H1 (cell line): Measurements from ENCODE around the gene HADHA. TPM values are rescaled to one million over a fixed set of nuclear protein-coding genes. Genes with fewer than 3 reads are reported as not detected.

ENCODE experiments used
- CTCF ChIA-PET: fragments of 300-600 bp; sonication (Branson Sonifier 250); formaldehyde crosslinking; loops from one replicate; lab custom pipeline; 2021; ENCODE audit not compliant: partially characterized antibody; lab: Charles Lee
- POLR2A ChIA-PET: fragments of 300-600 bp; sonication (Branson Sonifier 250); formaldehyde crosslinking; loops from one replicate; lab custom pipeline; 2021; ENCODE audit warnings: inconsistent platforms; ENCODE audit not compliant: partially characterized antibody; lab: Charles Lee
- DNase-seq, 2 experiments: peaks; one replicate each; pipeline versions ENCODE4 v3.0.0 to v3.0.0-alpha.2; 2010 to 2022; ENCODE audit warnings: low spot score in 2 of 2, low read depth in 1 of 2, mixed read lengths in 1 of 2
- FAIRE-seq: peaks from 2 replicates; lab custom pipeline; 2011; peaks lifted over from hg19 to GRCh38; lab: Jason Lieb, UNC
- H2AFZ ChIP-seq: 2 replicates; pipeline ENCODE4 v1.8.1; 2012; ENCODE audit warnings: low read length, inconsistent platforms
- H2AK5ac ChIP-seq: 2 replicates; pipeline ENCODE4 v1.6.1; 2013; ENCODE audit warnings: low read depth, low read length
- H2BK120ac ChIP-seq: replicated peaks from 2 replicates; pipeline ENCODE3; 2013; ENCODE audit warnings: low read depth, low read length, inconsistent platforms
- H2BK12ac ChIP-seq: 2 replicates; pipeline ENCODE4 v1.6.1; 2013; ENCODE audit warnings: low read depth, low read length
- H2BK15ac ChIP-seq: 2 replicates; pipeline ENCODE4 v1.6.1; 2013; ENCODE audit warnings: low read length
- H2BK20ac ChIP-seq: 2 replicates; pipeline ENCODE4 v1.6.1; 2013; ENCODE audit warnings: low read length
- H2BK5ac ChIP-seq: 2 replicates; pipeline ENCODE4 v1.6.1; 2013; ENCODE audit warnings: low read depth, low read length
- H3K14ac ChIP-seq: 2 replicates; pipeline ENCODE4 v1.6.1; 2013; ENCODE audit warnings: inconsistent platforms; ENCODE audit not compliant: insufficient read length
- H3K18ac ChIP-seq: 2 replicates; pipeline ENCODE4 v1.6.1; 2013; ENCODE audit warnings: low read length; ENCODE audit errors: extremely low read depth
- H3K23ac ChIP-seq: 2 replicates; pipeline ENCODE4 v1.6.1; 2013; ENCODE audit warnings: inconsistent platforms; ENCODE audit not compliant: insufficient read length
- H3K23me2 ChIP-seq: 2 replicates; pipeline ENCODE4 v1.6.1; 2013; ENCODE audit warnings: low read depth, low read length
- H3K27ac ChIP-seq: 2 replicates; pipeline ENCODE4 v1.6.1; 2011; ENCODE audit warnings: low read depth, low read length, inconsistent platforms
- H3K27me3 ChIP-seq, 4 experiments: replicated peaks in 1 of 4; 1 replicate in 1 of 4; 2 replicates in 3 of 4; pipeline versions ENCODE4 v1.6.1 to v1.8.1; 2011 to 2013; ENCODE audit warnings: low read length in 3 of 4, mild to moderate bottlenecking in 3 of 4, inconsistent platforms in 2 of 4, mixed read lengths in 2 of 4, moderate library complexity in 1 of 4; ENCODE audit not compliant: control insufficient read depth in 3 of 4, insufficient read depth in 3 of 4; ENCODE audit errors: extremely low read depth in 1 of 4
- H3K36me3 ChIP-seq, 4 experiments: 2 replicates each; pipeline versions ENCODE4 v1.6.1 to v1.8.1; 2011 to 2013; ENCODE audit warnings: mild to moderate bottlenecking in 4 of 4, low read length in 3 of 4, moderate library complexity in 2 of 4, control low read depth in 1 of 4, inconsistent platforms in 1 of 4; ENCODE audit not compliant: insufficient read depth in 4 of 4, control insufficient read depth in 2 of 4
- H3K4ac ChIP-seq: replicated peaks from 2 replicates; pipeline ENCODE3; 2013; ENCODE audit warnings: low read length, low read depth, mixed read lengths, inconsistent platforms; ENCODE audit not compliant: insufficient read length
- H3K4me1 ChIP-seq, 4 experiments: replicated peaks in 1 of 4; 1 replicate in 1 of 4; 2 replicates in 3 of 4; pipeline versions ENCODE4 v1.6.1 to v1.8.1; 2011 to 2013; ENCODE audit warnings: low read length in 3 of 4, inconsistent platforms in 2 of 4, mixed read lengths in 1 of 4; ENCODE audit not compliant: insufficient read depth in 4 of 4, control insufficient read depth in 3 of 4
- H3K4me2 ChIP-seq, 2 experiments: 2 replicates each; pipeline versions ENCODE4 v1.6.1 to v1.8.1; 2011 to 2013; ENCODE audit warnings: low read depth in 2 of 2, low read length in 2 of 2, control low read depth in 1 of 2, inconsistent platforms in 1 of 2, mild to moderate bottlenecking in 1 of 2; ENCODE audit not compliant: insufficient read depth in 1 of 2
- H3K4me3 ChIP-seq, 4 experiments: fragments of 200-600, 300-600 bp in 1 of 4; sonication (generic), shearing (Covaris generic), sonication (Bioruptor Twin) in 1 of 4; 2 replicates each; pipeline versions ENCODE4 v1.5.1 to v1.8.1; 2011 to 2016; ENCODE audit warnings: low read length in 4 of 4, low read depth in 3 of 4, control low read depth in 2 of 4, inconsistent platforms in 2 of 4, mild to moderate bottlenecking in 2 of 4, mixed read lengths in 1 of 4, moderate library complexity in 1 of 4; ENCODE audit not compliant: insufficient read depth in 2 of 4; ENCODE audit errors: extremely low read depth in 1 of 4
- H3K56ac ChIP-seq: replicated peaks from 2 replicates; pipeline ENCODE3; 2013; ENCODE audit warnings: low read depth, mild to moderate bottlenecking, mixed read lengths, low read length, inconsistent platforms; ENCODE audit not compliant: insufficient read length
- H3K79me1 ChIP-seq: 2 replicates; pipeline ENCODE4 v1.6.1; 2013; ENCODE audit warnings: low read depth, low read length, control low read depth
- H3K79me2 ChIP-seq, 2 experiments: 2 replicates each; pipeline versions ENCODE4 v1.6.1 to v1.8.1; 2012 to 2013; ENCODE audit warnings: low read length in 2 of 2, mild to moderate bottlenecking in 2 of 2, inconsistent platforms in 1 of 2; ENCODE audit not compliant: insufficient read depth in 2 of 2, control insufficient read depth in 1 of 2
- H3K9ac ChIP-seq, 4 experiments: replicated peaks in 1 of 4; 1 replicate in 1 of 4; 2 replicates in 3 of 4; pipeline versions ENCODE4 v1.6.1 to v1.8.1; 2011 to 2013; ENCODE audit warnings: low read depth in 3 of 4, low read length in 3 of 4, control low read depth in 2 of 4, mild to moderate bottlenecking in 2 of 4, moderate library complexity in 2 of 4, inconsistent platforms in 1 of 4; ENCODE audit errors: extremely low read depth in 1 of 4
- H3K9me3 ChIP-seq, 2 experiments: 2 replicates each; pipeline versions ENCODE4 v1.6.1 to v1.8.1; 2012 to 2013; ENCODE audit warnings: mild to moderate bottlenecking in 2 of 2, moderate library complexity in 2 of 2, control low read depth in 1 of 2, inconsistent platforms in 1 of 2, low read depth in 1 of 2, low read length in 1 of 2, mixed read lengths in 1 of 2; ENCODE audit not compliant: insufficient read depth in 2 of 2
- H4K20me1 ChIP-seq, 2 experiments: replicated peaks in 1 of 2; 2 replicates each; pipeline versions ENCODE3 to v1.8.1; 2011 to 2013; ENCODE audit warnings: inconsistent platforms in 2 of 2, low read length in 2 of 2, mild to moderate bottlenecking in 1 of 2; ENCODE audit not compliant: insufficient read depth in 2 of 2, control insufficient read depth in 1 of 2
- H4K5ac ChIP-seq: 2 replicates; pipeline ENCODE4 v1.6.1; 2013; ENCODE audit warnings: low read length, low read depth, mixed read lengths, inconsistent platforms; ENCODE audit not compliant: insufficient read length
- H4K8ac ChIP-seq: 2 replicates; pipeline ENCODE4 v1.8.0; 2013; ENCODE audit warnings: mild to moderate bottlenecking, moderate library complexity, low read length, inconsistent platforms; ENCODE audit not compliant: insufficient read depth; ENCODE audit errors: extremely low read depth
- H4K91ac ChIP-seq: replicated peaks from 2 replicates; pipeline ENCODE3; 2013; ENCODE audit warnings: low read length, mixed read lengths, inconsistent platforms; ENCODE audit not compliant: insufficient read length
- ASH2L ChIP-seq: fragments of 200-600, 300-600 bp; sonication (generic); IDR thresholded peaks from one replicate; pipeline ENCODE4 v1.7.1; 2017; ENCODE audit warnings: low read length
- CHD1 ChIP-seq: IDR thresholded peaks from 2 replicates; pipeline ENCODE4 v1.6.1; 2012; ENCODE audit warnings: low read depth, low read length, improper control_type of control experiment
- EZH2 ChIP-seq: fragments of 200-600 bp; sonication (generic); IDR thresholded peaks from 2 replicates; pipeline ENCODE4 v1.7.1; 2012; ENCODE audit warnings: low read depth, mild to moderate bottlenecking, moderate library complexity, low read length, inconsistent platforms; ENCODE audit not compliant: severe bottlenecking
- FOSL1 ChIP-seq: IDR thresholded peaks from 2 replicates; pipeline ENCODE4 v1.6.1; 2011; ENCODE audit warnings: mild to moderate bottlenecking, low read depth, low read length, moderate library complexity; ENCODE audit not compliant: insufficient read depth
- KDM1A ChIP-seq: fragments of 200-600, 300-600 bp; sonication (generic); IDR thresholded peaks from 2 replicates; pipeline ENCODE4 v1.7.1; 2016; ENCODE audit warnings: mild to moderate bottlenecking, low read length, borderline replicate concordance
- NANOG ChIP-seq: IDR thresholded peaks from 2 replicates; pipeline ENCODE4 v1.6.1; 2011; ENCODE audit warnings: low read length, low read depth, mild to moderate bottlenecking, inconsistent platforms; ENCODE audit not compliant: insufficient read depth, poor library complexity, severe bottlenecking
- POU5F1 ChIP-seq: IDR thresholded peaks from 2 replicates; pipeline ENCODE4 v1.6.1; 2011; ENCODE audit warnings: low read depth, mild to moderate bottlenecking, low read length, moderate library complexity
- RAD21 ChIP-seq, 2 experiments: IDR thresholded peaks in 1 of 2; conservative IDR thresholded peaks in 1 of 2; 2 replicates each; pipeline ENCODE4 v1.6.1; 2011; ENCODE audit warnings: low read depth in 2 of 2, low read length in 2 of 2, improper control_type of control experiment in 1 of 2, inconsistent platforms in 1 of 2, mild to moderate bottlenecking in 1 of 2, moderate library complexity in 1 of 2
- SIX5 ChIP-seq: IDR thresholded peaks from 2 replicates; pipeline ENCODE4 v1.6.1; 2011; ENCODE audit warnings: mild to moderate bottlenecking, low read depth, low read length
- SRF ChIP-seq: IDR thresholded peaks from 2 replicates; pipeline ENCODE4 v1.6.1; 2011; ENCODE audit warnings: mild to moderate bottlenecking, low read depth, low read length, moderate library complexity
- WGBS, 2 experiments: shearing (Covaris generic) in 1 of 2; methylation state at CpG; one replicate each; pipeline versions ENCODE4 v1.1.6 to v1.1.7; 2013 to 2015; ENCODE audit warnings: low lambda C conversion rate in 2 of 2, mixed read lengths in 2 of 2, inconsistent platforms in 1 of 2, low coverage in 1 of 2, missing lambda C conversion rate in 1 of 2; ENCODE audit not compliant: insufficient replicate concordance in 2 of 2, insufficient coverage in 1 of 2, insufficient read length in 1 of 2; ENCODE audit errors: extremely low coverage in 1 of 2, missing lambda C conversion rate in 1 of 2; 5-methylcytosine and 5-hydroxymethylcytosine counted together
- polyA plus RNA-seq, 7 experiments: library from polyadenylated mRNA; depleted of rRNA in 3 of 7; stranded (reverse) in 5 of 7; unstranded in 2 of 7; fragments of >200 nt in 5 of 7; fragments of 200-250 nt in 2 of 7; gene quantifications; 1 replicate in 5 of 7; 2 replicates in 1 of 7; 4 replicates in 1 of 7; pipeline versions ENCODE4 v1.2.1 to v1.2.3, GENCODE V29; 2011 to 2013; ENCODE audit warnings: missing spikeins in 2 of 7, mixed read lengths in 2 of 7
- total RNA-seq: library from RNA; stranded (reverse); fragmentation: NEBNext Ultra II Directional; extraction: Animal tissue kit (Norgen Biotek cat#: 25700); gene quantifications from 2 replicates; pipeline ENCODE4 v1.2.1, GENCODE V29; 2021
- TF ChIP-seq, protein P1 (sequence below): IDR thresholded peaks from 2 replicates; pipeline ENCODE4 v1.6.1; 2012; ENCODE audit warnings: inconsistent platforms

Gene HADHA
- total and polyA plus RNA-seq, 2 of the 8 experiments (the other 6 are each of a cell fraction or from before 2014, with no cell fraction given) = 64.6 to 131 TPM

DNA sequence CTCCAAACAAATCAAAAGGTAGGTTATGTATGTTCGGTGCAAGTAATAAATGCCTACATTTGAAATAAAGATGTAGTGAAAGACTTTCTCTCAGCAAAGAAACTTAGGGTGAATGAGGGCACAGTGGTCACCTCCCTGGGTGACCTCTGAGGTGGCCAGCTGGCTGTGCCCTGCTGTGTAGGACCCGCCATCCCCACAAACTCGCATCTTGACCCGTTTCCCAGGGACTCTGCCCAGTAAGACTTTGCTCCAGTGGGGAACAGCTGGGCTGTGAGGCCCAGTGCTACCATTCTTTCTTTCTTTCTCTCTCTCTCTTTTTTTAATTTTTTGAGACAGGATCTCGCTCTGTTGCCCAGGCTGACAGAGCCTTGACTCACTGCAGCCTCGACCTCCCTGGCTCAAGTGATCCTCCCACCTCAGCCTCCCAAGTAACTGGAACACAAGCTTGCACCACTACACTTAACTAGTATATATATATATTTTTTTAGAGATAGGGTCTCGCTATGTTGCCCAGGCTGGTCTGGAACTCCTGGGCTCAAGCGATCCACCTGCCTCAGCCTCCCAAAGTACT, 79.7 kb downstream of the HADHA start:
- H3K4me1 ChIP-seq = no peaks in the 10 kb centered on the region
- no peak overlapping the region for H2BK5ac ChIP-seq
- H3K14ac ChIP-seq = no peak overlapping the region
- no peak for FAIRE-seq
- H4K5ac ChIP-seq = no peak overlapping the region
- no peaks in the 10 kb centered on the region for H4K20me1 ChIP-seq
- H2AK5ac ChIP-seq = no peak overlapping the region
- no peaks in the 10 kb centered on the region for H3K9me3 ChIP-seq
- H2BK20ac ChIP-seq = no peak overlapping the region
- POLR2A ChIA-PET = interaction anchor here (0.6 kb wide), 1 partner anchor 493 kb away, joined by 3 read pairs; no protein-coding TSS in a partner anchor
- H3K56ac ChIP-seq = no peak overlapping the region
- no peak overlapping the region for H3K9ac ChIP-seq
- no peak overlapping the region for H2BK15ac ChIP-seq
- H3K27ac ChIP-seq = no peak overlapping the region
- H3K4ac ChIP-seq = no peak overlapping the region
- no peak overlapping the region for H4K8ac ChIP-seq
- no peaks in the 10 kb centered on the region for H3K23me2 ChIP-seq
- CTCF ChIA-PET = interaction anchor here (0.9 kb wide), 1 partner anchor 165 kb away, joined by 3 read pairs; no protein-coding TSS in a partner anchor
- no peaks in the 10 kb centered on the region for H3K79me2 ChIP-seq
- H2BK12ac ChIP-seq = no peak overlapping the region
- H3K18ac ChIP-seq = no peak overlapping the region
- no peak for DNase-seq
- no peaks in the 10 kb centered on the region for H3K27me3 ChIP-seq
- H3K36me3 ChIP-seq = no peaks in the 10 kb centered on the region
- 88% methylated on average over 8 of the region's 8 CpGs; no CpG with 5 or more reads in 1 of the 2 experiments for WGBS, 2 experiments
- no peak overlapping the region for H2AFZ ChIP-seq
- H3K79me1 ChIP-seq = no peaks in the 10 kb centered on the region
- no peak overlapping the region for H2BK120ac ChIP-seq
- no peak overlapping the region for H3K4me3 ChIP-seq
- no peak overlapping the region for H3K23ac ChIP-seq
- no peak overlapping the region for H3K4me2 ChIP-seq
- no peak for TF ChIP-seq RAD21 (IDR thresholded peaks at IDR 0.05 in 1 of 2, conservative IDR thresholded peaks at IDR 0.05 in 1 of 2; ENCODE audit: low read depth in 2 of 2, low read length in 2 of 2)
- TF ChIP-seq CHD1 = no peak
- TF ChIP-seq SRF = no peak
- no peak for TF ChIP-seq FOSL1
- no peak for TF ChIP-seq ASH2L
- TF ChIP-seq SIX5 = no peak
- no peak for TF ChIP-seq KDM1A
- TF ChIP-seq NANOG = no peak
- TF ChIP-seq EZH2 = no peak
- TF ChIP-seq, protein P1, sequence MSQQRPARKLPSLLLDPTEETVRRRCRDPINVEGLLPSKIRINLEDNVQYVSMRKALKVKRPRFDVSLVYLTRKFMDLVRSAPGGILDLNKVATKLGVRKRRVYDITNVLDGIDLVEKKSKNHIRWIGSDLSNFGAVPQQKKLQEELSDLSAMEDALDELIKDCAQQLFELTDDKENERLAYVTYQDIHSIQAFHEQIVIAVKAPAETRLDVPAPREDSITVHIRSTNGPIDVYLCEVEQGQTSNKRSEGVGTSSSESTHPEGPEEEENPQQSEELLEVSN = no peak
- TF ChIP-seq POU5F1 = no peak
- TF ChIP-seq, all 59 proteins: peak for 0
- H4K91ac ChIP-seq = no peak overlapping the region
